ENCODE data around the gene KRT12. TPM values are rescaled to one million over a fixed set of nuclear protein-coding genes. Genes with fewer than 3 reads are reported as not detected.
"Not testable (repeated sequence)": the region's sequence is repeated elsewhere in the genome, so short reads cannot be mapped to it uniquely, and the experiment has no call there.

KRT12 gene
- total and polyA plus RNA-seq, 2 of the 4 experiments (the other 2 are of a cell fraction): not detected

- H2AFZ ChIP-seq (replicated peaks; ENCODE audit: low read length, poor library complexity); H3K18ac ChIP-seq (ENCODE audit: low read depth, low read length); dilution Hi-C loops (cut with HindIII; ENCODE audit: low sequenced_read_pairs, unreplicated experiment); POLR2A ChIA-PET (ENCODE audit: unreplicated experiment); H2BK120ac ChIP-seq (ENCODE audit: low read depth, low read length); H3K4me1 ChIP-seq (ENCODE audit: control insufficient read depth, insufficient read depth, low read length); intact Hi-C loops (cut with micrococcal nuclease); H3K9me1 ChIP-seq (ENCODE audit: insufficient read depth, low read length); H2BK15ac ChIP-seq (ENCODE audit: low read depth, low read length); H3K4ac ChIP-seq (ENCODE audit: low read depth, low read length); H2BK20ac ChIP-seq (ENCODE audit: low read depth, low read length); H2BK5ac ChIP-seq (ENCODE audit: low read depth, low read length, poor library complexity, severe bottlenecking); H4K5ac ChIP-seq (ENCODE audit: low read depth, low read length); H3K27ac ChIP-seq (ENCODE audit: insufficient read depth, low read length); ATAC-seq (ENCODE audit: low read depth); H4K8ac ChIP-seq (ENCODE audit: low read depth in 2 of 2, low read length in 2 of 2); H3K56ac ChIP-seq (ENCODE audit: extremely low read depth, insufficient read depth, low read length); H3K36me3 ChIP-seq (ENCODE audit: control insufficient read depth, insufficient read depth, low read length); H3K9me3 ChIP-seq (ENCODE audit: control insufficient read depth, insufficient read depth, low read length); H2AK9ac ChIP-seq (replicated peaks; ENCODE audit: low read depth, low read length, poor library complexity); DNase-seq; H3K4me3 ChIP-seq (ENCODE audit: insufficient read depth, low read depth, low read length); H3K14ac ChIP-seq (replicated peaks; ENCODE audit: low read depth, low read length); BruUV-seq (replicated peaks); H3K9ac ChIP-seq (ENCODE audit: low read depth, low read length); H4K91ac ChIP-seq (ENCODE audit: insufficient read depth, low read depth, low read length); H3K4me2 ChIP-seq (ENCODE audit: low read depth, low read length); H4K20me1 ChIP-seq (ENCODE audit: insufficient read depth, low read length); H3K23ac ChIP-seq (ENCODE audit: low read depth, low read length); H3K79me1 ChIP-seq (ENCODE audit: low read depth in 1 of 2, low read length in 2 of 2); H3K27me3 ChIP-seq (ENCODE audit: control insufficient read depth, insufficient read depth, low read length): not testable (repeated sequence)
- no CpG with 5 or more reads among the region's 2 CpGs for WGBS, 2 experiments (ENCODE audit: extremely low coverage in 2 of 2, insufficient read length in 1 of 2)
- in situ Hi-C loops (cut with MboI; ENCODE audit: low sequenced_read_pairs): loop anchor here (5.0 kb wide), 2 partner anchors 44 to 804 kb away; no protein-coding TSS in a partner anchor
- peak overlapping the region; percentile 39; the same call in 1 of the 2 replicates for H2AK5ac ChIP-seq (ENCODE audit: low read depth, low read length)
- CTCF ChIA-PET: interaction anchor here (1.5 kb wide), 1 partner anchor 790 kb away, joined by 4 read pairs; no protein-coding TSS in a partner anchor
These were observed 8.4 kb downstream of the KRT12 start for GRCh38 chr17:40858667-40859066.

All from IMR-90 (cell line).